Cardiac muscle cell (in vitro differentiated cells and primary cell): Measurements from ENCODE around the gene CDC45. TPM values are rescaled to one million over a fixed set of nuclear protein-coding genes. Genes with fewer than 3 reads are reported as not detected.

Experiments used
- DNase-seq, 2 donors: peaks; one replicate each; pipeline versions ENCODE4 v3.0.0 to v3.0.0-alpha.2; 2010 to 2017; ENCODE audit warnings: low read depth in 1 of 2, low spot score in 1 of 2
- H3K27ac ChIP-seq: fragments of 200-600 bp; sonication (generic); 2 replicates; pipeline ENCODE4 v1.5.1; 2016
- H3K27me3 ChIP-seq: fragments of 200-600 bp; sonication (generic); 2 replicates; pipeline ENCODE4 v1.6.0; 2016; ENCODE audit warnings: control low read depth
- H3K36me3 ChIP-seq: fragments of 200-600 bp; sonication (generic); 2 replicates; pipeline ENCODE4 v1.5.1; 2016; ENCODE audit warnings: control low read depth
- H3K4me1 ChIP-seq: fragments of 200-600 bp; sonication (generic); 2 replicates; pipeline ENCODE4 v1.8.1; 2017; ENCODE audit warnings: low read depth, mild to moderate bottlenecking, mixed run types
- H3K4me3 ChIP-seq: fragments of 200-600 bp; sonication (generic); 2 replicates; pipeline ENCODE4 v1.5.1; 2016; ENCODE audit warnings: mild to moderate bottlenecking
- H3K9me3 ChIP-seq: fragments of 200-600 bp; sonication (generic); 2 replicates; pipeline ENCODE4 v1.5.1; 2017; ENCODE audit warnings: low read depth, mild to moderate bottlenecking, control low read depth
- polyA plus RNA-seq: library from polyadenylated mRNA; unstranded; fragments of >200 nt; fragmentation: Nextera tagmentation; extraction: Ambion mirVana; gene quantifications from 2 replicates; pipeline ENCODE4 v1.2.1, GENCODE V29; 2016
- total RNA-seq: library from RNA; depleted of rRNA; stranded (reverse); fragments of >200 nt; gene quantifications from 2 replicates; pipeline ENCODE4 v1.2.3, GENCODE V29; 2016
- TF ChIP-seq, protein P1 (sequence below): IDR thresholded peaks from 2 replicates; pipeline ENCODE4 v1.5.1; 2012; ENCODE audit warnings: low read depth, mild to moderate bottlenecking, low read length

CDC45 gene
- total and polyA plus RNA-seq, 2 experiments from 2014 or later = 7.6 to 15.5 TPM

DNA sequence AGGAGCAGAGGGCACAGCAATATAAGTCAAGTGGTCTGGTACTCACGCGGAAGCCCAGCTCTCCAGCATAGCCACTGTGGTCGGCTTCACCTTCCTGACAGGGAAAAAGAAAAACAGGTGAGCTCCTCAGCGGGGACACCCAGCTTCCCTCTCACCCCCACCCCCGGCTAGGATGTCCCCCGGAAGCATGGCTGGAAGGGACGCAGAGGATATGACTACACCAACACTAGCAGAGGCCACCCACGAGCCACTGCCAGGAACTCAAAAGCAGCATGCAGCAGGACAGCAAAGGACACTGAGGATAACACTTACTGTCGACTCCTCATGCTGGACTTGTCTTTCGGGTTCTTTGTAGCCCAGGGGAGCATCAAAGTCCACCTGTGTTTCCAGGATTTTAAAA lies 23.2 kb upstream of the CDC45 start:
- no peaks in the 10 kb centered on the region for H3K27me3 ChIP-seq
- no peak for DNase-seq
- no peak overlapping the region for H3K27ac ChIP-seq
- H3K4me3 ChIP-seq = no peak overlapping the region
- H3K9me3 ChIP-seq = no peaks in the 10 kb centered on the region
- TF ChIP-seq, protein P1, sequence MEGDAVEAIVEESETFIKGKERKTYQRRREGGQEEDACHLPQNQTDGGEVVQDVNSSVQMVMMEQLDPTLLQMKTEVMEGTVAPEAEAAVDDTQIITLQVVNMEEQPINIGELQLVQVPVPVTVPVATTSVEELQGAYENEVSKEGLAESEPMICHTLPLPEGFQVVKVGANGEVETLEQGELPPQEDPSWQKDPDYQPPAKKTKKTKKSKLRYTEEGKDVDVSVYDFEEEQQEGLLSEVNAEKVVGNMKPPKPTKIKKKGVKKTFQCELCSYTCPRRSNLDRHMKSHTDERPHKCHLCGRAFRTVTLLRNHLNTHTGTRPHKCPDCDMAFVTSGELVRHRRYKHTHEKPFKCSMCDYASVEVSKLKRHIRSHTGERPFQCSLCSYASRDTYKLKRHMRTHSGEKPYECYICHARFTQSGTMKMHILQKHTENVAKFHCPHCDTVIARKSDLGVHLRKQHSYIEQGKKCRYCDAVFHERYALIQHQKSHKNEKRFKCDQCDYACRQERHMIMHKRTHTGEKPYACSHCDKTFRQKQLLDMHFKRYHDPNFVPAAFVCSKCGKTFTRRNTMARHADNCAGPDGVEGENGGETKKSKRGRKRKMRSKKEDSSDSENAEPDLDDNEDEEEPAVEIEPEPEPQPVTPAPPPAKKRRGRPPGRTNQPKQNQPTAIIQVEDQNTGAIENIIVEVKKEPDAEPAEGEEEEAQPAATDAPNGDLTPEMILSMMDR = no peak
- H3K4me1 ChIP-seq = no peaks in the 10 kb centered on the region
- H3K36me3 ChIP-seq = peaks cover 38% of the 10 kb centered on the region

DNA sequence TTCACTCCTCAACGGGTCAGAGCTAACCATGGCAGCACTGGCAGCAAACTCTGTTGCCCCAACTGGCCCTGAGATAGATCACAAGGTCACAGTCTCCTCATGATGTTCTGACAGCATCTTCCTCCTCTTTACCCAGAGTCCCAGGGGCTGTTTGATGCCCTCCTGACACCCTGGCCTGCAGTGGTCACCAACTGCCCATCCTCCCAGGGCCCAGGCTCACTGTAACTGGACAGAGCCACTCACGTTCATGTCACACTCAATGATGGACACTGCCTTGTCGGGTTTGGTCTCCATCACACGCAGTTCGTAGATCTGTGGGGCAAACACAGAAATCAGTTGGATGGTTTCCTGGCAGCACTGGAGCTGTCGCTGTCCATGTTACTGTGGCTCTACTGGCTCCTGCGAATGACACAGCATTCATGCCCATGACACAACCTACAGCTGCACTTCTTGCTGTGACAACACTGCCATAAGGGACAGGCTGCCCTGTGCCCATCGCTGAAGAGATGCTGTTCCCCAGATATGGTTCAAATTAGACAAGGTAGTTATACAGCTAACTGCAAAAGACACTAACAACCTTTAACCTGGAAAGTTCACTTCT lies 21.8 kb upstream of the CDC45 start:
- Histone ChIP-seq H3K4me1 (no peaks in the 10 kb centered on the region), H3K4me3 (no peak overlapping the region), H3K9me3 (no peaks in the 10 kb centered on the region), H3K27me3 (no peaks in the 10 kb centered on the region), H3K36me3 (peaks cover 34% of the 10 kb centered on the region), H3K27ac (no peak overlapping the region)
- DNase-seq = no peak
- TF ChIP-seq, protein P1 = no peak

DNA sequence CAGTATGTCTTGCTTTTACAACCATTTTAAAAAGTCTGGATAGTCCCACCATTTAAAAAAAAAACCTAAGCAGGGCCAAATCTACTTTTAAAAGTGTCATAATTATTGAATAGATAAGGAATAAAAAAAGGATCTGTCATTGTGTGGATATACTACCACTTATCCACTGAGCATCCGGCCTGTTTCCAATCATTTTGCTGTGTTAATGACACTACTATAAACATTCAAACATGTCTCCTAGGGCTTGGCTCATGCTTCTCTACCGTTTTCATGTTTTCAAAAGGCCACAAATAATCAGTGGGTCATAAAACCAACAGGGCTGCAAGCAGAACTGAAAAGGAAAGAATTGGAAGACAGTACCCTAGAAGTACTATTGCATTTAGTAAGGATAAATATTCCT lies 19.7 kb upstream of the CDC45 start:
- Histone ChIP-seq H3K27ac (no peak overlapping the region), H3K27me3 (no peaks in the 10 kb centered on the region), H3K4me1 (no peaks in the 10 kb centered on the region), H3K9me3 (no peaks in the 10 kb centered on the region), H3K4me3 (no peak overlapping the region), H3K36me3 (peaks cover 25% of the 10 kb centered on the region)
- TF ChIP-seq, protein P1 = no peak
- DNase-seq = no peak

DNA sequence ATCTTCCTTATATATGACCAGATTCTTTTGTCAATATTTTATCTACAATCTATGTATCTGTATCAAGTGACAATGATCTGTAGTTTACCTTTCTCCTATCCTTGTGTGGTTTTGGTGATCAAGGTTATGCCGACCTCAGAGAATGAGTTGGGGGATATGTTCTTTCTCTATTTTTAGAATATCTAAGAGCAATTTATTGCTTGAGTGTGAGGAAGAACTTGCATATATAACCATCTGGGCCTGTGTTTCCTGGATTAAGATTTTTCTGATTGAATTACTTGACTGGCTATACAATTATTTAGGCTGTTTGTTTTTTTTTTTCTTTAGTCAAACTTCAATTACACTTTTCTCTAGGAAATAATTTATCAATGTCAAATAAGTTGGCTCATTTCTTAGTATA lies 18.2 kb upstream of the CDC45 start:
- Histone ChIP-seq H3K27me3 (no peaks in the 10 kb centered on the region), H3K27ac (no peak overlapping the region), H3K4me1 (no peaks in the 10 kb centered on the region), H3K9me3 (no peaks in the 10 kb centered on the region), H3K36me3 (peaks cover 32% of the 10 kb centered on the region), H3K4me3 (no peak overlapping the region)
- TF ChIP-seq, protein P1 = no peak
- DNase-seq = no peak

DNA sequence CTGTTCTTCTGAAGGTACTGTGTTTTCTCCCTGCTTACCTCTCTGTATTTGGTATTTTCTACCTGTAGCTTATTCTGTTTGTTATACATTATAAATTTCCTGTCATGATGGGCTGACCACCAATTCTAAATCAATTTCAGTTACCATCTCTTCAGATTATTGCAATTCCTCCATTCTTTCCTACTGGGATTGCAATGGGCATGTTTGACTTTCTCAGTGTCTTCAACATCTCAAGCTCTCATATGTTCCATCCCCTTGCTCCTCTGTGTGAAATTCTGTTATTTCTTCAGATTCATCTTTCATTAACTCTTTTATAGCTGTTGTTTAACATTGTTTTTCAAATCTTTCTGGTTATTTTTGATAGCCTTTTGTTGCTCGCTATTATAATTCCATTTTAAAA lies 16.7 kb upstream of the CDC45 start:
- no peak for DNase-seq
- no peak overlapping the region for H3K4me3 ChIP-seq
- no peaks in the 10 kb centered on the region for H3K9me3 ChIP-seq
- H3K27me3 ChIP-seq = no peaks in the 10 kb centered on the region
- no peaks in the 10 kb centered on the region for H3K4me1 ChIP-seq
- TF ChIP-seq, protein P1 = no peak
- peaks cover 36% of the 10 kb centered on the region for H3K36me3 ChIP-seq
- H3K27ac ChIP-seq = no peak overlapping the region
